NCI-H1436 (cell line): Measurements from ENCODE around the gene ODAD3.
"Not testable (repeated sequence)": the region's sequence is repeated elsewhere in the genome, so short reads cannot be mapped to it uniquely, and the experiment has no call there.

Experiments
- DNase-seq: peaks from one replicate; lab custom pipeline; 2025; lab: John Stamatoyannopoulos, UW

The ODAD3 gene

GRCh38 chr19:11460207-11460606 lies 25.3 kb upstream of the ODAD3 start:
- no peak for DNase-seq

DNA sequence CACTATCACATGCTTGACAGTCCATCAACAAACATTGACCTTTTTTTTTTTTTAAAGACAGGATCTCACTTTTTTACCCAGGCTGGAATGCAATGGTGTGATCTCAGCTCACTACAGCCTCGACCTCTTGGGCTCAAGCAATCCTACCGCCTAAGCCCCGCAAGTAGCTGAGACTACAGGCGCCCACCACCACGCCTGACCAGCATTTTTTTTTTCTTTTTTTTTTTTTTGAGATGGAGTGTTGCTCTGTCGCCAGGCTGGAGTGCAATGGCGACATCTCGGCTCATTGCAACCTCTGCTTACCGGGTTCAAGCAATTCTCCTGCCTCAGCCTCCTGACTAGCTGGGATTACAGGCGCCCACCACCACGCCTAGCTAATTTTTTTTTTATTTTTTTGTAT lies 24.0 kb upstream of the ODAD3 start:
- not testable (repeated sequence) for DNase-seq

DNA sequence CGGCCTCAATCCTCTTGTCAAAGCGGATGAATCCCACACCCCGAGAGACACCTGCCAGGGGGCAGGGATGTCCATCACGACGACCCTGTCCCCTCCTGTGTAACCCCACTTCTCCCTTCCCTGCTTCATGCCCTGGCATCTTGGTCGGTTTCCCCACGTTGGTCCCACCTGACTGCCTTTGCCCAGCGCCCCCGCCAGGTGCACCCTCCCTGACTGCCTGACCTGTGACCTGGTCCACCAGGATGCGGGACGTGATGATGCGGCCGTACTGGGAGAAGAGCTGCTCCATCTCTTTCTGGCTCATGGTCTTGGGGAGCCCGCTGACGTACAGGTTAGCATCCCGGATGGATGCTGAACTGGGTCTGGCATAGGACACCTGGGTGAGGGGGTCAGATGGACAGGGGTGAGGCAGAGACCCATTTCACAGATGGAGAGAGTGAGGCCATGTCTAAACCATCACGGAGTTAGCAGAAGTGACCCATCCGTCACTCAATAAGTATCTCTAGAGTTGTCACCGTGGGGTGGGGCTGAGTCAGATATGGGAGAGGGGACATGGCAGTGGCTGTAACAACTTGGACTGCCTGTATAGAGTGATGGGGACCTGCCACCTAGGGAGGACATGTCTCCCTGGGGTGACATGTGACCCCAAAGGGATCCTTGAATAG lies 23.4 kb upstream of the ODAD3 start:
- DNase-seq, result no peak

DNA sequence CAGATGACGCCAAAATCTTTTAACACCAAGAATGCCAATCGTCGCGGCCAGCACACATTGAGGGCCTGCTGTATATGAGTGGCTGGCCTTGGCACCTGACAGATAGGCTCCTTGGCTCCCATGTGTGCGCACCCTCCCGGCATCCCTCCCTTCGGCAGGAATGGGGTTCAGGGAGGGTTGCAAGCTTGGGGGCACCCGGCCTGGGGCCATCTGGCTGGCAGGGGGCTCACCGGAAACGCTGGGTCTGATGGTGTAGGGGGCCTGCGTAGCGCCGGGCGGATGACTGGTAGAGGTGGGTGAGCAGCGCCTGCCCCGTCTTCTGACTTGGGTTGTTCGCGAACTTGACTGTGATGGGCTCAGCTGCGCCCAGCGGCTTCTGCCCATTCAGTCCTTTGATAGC lies 22.9 kb upstream of the ODAD3 start:
- no peak for DNase-seq

- DNase-seq, result no peak
Measured at GRCh38 chr19:11457115-11457514, 22.2 kb upstream of the ODAD3 start.

- no peak for DNase-seq
Measured at GRCh38 chr19:11456659-11457058, 21.7 kb upstream of the ODAD3 start.

- DNase-seq, result not testable (repeated sequence)
Measured at GRCh38 chr19:11455233-11455554, 20.3 kb upstream of the ODAD3 start.

- DNase-seq, result no peak
Measured at GRCh38 chr19:11453468-11454341, 18.8 kb upstream of the ODAD3 start.

- DNase-seq, result no peak
Measured at GRCh38 chr19:11452620-11453310, 17.8 kb upstream of the ODAD3 start.

DNA sequence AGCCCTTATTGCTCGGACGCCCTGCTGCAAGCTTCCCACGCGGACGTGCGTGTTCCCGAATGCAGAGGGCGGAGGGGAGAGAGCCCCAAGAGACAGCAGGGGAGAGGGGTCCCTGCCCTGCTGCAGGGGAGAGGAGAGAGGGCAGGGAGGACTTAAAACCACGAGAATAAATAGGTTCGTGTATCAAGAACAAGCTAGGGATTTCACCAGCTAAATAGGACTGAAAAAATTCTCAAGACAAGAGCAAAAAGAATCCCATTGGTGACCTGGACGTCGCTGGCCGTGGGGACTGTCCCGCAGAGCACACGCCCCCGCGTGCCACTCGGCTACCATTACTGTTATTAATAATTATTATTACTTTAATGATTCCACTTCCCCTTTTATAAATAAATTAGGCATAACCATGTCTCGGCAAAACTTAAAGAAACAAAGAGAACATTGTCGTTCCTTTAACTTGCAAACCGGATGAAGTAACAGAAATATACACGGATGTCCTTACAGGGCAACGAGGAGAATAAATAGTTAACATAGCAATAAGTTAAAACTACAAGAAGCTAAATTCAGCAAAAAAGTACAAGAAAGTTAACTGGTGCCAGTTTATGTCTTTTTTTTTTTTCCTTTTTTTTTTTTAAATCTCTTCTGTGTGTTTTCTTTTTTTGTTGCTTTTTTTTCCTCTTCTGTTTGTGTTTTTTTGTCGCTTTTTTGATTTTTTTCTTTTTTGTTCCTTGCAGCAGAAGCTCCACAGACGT lies 17.1 kb upstream of the ODAD3 start:
- DNase-seq, result no peak

- no peak for DNase-seq
Measured at GRCh38 chr19:11451327-11451870, 16.5 kb upstream of the ODAD3 start.

DNA sequence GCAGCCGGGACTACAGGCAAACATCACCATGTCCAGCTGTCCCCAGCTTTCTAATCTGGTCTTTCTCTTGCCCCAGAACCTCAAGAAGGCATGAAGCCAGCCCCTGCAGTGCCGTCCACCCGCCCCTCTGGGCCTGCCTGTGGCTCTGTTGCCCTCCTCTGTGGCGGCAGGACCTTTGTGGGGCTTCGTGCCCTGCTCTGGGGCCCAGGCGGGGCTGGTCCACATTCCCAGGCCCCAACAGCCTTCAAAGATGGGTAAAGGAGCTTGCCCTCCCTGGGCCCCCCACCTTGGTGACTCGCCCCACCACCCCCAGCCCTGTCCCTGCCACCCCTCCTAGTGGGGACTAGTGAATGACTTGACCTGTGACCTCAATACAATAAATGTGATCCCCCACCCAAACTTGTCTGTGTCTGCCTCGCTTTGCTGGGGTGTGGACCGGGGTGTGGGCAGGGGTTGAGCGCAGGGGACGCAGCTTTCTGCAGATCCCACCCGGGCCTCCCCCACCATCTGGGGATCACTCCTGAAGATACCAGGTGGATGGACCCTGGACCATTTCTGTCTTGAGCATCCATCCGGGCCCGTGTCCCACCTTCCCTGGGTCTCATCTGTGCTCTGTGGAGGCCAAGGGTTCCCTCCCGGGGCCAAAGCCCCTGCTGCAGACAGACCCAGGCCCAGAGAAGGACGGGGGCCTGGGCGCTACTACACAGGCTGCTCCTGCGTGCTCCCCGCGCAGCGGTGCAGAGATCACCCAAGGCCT lies 15.8 kb upstream of the ODAD3 start:
- DNase-seq, result no peak

- DNase-seq, result no peak
Measured at GRCh38 chr19:11448923-11449554, 14.1 kb upstream of the ODAD3 start.

GRCh38 chr19:11448410-11448809 lies 13.5 kb upstream of the ODAD3 start:
- no peak for DNase-seq

DNA sequence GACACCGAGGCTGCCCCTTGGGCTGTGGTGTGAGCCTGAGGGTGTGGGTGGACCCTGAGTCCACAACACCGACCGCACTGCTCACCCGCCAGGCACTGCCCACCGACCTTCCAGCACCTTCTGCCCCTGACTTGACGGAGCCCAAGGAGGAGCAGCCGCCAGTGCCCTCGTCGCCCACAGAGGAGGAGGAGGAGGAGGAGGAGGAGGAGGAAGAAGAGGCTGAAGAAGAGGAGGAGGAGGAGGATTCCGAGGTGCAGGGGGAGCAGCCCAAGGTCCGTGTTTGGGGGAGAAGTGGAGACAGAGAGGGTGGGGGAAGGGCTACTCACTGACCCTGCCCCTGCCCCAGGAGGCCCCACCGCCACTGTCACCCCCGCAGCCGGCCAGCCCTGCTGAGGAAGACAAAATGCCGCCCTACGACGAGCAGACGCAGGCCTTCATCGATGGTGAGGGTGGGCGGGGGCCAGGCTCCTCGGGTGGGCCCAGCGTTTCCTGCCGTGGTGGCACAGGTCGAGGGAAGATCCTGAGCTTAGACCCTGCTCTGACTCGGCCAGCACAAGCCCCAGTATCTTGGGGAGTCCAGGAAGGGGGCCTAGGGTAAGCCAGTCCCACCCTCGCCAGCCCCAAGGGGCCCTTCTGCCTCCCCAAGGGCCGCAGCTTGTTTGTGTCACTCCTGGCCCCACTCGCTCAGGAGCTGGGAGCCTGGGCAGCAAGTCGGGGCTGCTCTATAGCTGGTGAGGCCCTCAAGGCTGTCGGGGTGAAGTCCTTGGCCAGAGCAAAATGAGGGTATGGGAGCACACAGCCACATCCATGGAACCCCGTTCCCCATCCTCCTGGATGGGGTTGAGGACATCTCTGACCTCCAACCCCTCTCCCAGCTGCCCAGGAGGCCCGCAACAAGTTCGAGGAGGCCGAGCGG lies 12.7 kb upstream of the ODAD3 start:
- DNase-seq, result no peak

DNA sequence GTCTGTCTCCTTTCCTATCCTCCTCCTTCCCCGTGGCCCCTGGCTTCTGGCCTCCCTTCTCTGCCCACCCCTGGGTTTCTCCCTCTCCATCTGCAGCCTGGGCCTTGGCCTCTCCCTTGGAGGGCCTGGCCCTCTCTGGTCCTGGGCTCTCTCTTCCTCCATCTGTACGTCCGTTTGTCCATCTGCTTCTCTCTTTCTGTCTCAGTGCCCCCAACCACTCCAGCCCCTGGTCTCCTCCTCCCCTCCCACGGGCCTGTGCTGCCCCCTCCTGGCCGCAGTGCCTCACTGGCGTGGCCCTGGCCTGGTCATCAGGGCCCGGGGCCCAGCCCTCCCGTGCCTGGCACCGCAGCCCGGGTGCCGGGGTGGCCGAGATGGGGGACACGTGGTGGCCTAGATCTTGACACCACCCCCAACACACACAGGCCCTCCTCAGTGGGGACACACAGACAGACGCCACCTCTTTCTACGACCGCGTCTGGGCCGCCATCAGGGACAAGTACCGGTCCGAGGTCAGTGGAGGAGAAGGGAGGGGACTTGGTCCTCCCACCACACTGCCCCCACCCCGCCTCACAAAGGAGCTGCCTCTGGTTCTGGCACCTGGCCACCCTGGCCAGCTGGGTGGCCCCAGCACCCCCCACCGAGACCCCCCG lies 11.9 kb upstream of the ODAD3 start:
- no peak for DNase-seq

DNA sequence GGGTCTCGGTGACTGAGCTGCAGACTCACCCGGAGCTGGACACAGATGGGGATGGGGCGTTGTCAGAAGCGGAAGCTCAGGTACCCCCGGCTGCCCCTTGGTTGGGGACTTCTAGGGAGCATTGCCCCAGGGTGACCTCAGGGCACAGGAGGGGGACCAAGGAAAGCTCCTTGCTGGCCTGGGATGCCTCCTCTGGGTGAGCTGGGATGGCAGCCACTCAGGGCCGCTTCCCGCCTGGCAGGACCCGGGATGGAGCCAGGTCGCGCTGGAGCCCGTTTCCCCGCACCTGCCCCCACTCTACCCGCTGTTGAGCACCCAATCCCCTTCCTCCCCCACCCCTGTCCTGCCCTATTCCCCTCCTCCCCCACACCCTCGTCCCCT lies 11.3 kb upstream of the ODAD3 start:
- DNase-seq, result no peak

DNA sequence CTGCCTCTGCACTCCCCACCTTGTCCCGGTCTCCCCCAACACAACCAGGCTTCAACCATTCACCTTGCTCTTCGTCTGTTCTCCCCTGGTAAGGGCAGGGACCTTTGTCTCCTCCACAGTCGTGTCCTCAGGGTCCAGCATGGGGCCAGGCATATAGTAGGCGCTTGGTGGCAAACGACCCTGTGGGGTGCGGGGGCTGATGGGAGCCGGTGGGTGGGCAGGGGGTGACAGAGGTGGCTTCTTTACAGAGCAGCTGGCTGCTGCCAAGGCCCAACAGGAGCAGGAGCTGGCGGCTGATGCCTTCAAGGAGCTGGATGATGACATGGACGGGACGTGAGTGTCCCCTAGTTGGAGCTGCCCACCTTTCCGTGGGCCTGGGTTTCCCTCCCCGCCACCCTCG lies 10.2 kb upstream of the ODAD3 start:
- no peak for DNase-seq

DNA sequence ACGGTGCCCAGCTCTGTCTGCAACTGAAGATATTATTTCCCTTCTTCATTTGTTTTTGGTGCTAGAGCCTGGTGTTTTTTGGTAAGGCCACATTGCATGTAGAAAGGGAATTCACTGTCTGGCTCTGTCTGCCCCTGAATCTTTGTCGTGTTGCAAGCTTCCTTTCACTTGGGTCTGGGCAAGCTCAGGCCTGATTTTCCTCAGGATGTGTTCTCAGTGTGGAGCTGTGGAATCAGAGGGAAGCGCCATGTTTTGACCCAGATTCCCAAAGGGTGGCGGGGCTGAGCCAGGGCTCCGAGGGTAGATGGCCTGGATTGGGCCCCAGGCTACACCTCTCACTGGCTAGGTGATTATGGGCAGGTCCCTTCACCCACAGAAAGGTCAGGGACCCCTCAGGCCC lies 9.1 kb upstream of the ODAD3 start:
- no peak for DNase-seq
